GM12878 (cell line): ENCODE measurements around the gene ERVMER34-1. TPM values are rescaled to one million over a fixed set of nuclear protein-coding genes. Genes with fewer than 3 reads are reported as not detected.

Experiments
- ATAC-seq: fragments of 200-7000 bp; cut with Tn5 transposase; 3 replicates; pipeline ENCODE4 v1.9.1; 2020; ENCODE audit warnings: mild to moderate bottlenecking, moderate library complexity
- BruUV-seq: library from RNA; stranded (reverse); fragments of 400-500 nt; replicated peaks from 2 replicates; lab custom pipeline; 2021; lab: Mats Ljungman, UMichigan
- CTCF ChIA-PET: fragments of 300-600 bp; sonication (Branson Sonifier 250); formaldehyde crosslinking; extraction: SDS; loops from one replicate; lab custom pipeline; 2021; ENCODE audit warnings: inconsistent platforms; lab: Yijun Ruan, JAX
- POLR2A ChIA-PET: fragments of 350-600 bp; formaldehyde crosslinking; extraction: SDS; loops from one replicate; lab custom pipeline; 2021; ENCODE audit warnings: inconsistent platforms; lab: Charles Lee
- RAD21 ChIA-PET: fragments of 300-600 bp; sonication (Branson Sonifier 250); formaldehyde crosslinking; loops from one replicate; lab custom pipeline; 2023; ENCODE audit warnings: antibody characterized with exemption; ENCODE audit not compliant: unreplicated experiment; lab: Charles Lee
- SMC1A ChIA-PET: fragments of 300-600 bp; sonication (Branson Sonifier 250); formaldehyde crosslinking; loops from one replicate; lab custom pipeline; 2023; ENCODE audit not compliant: unreplicated experiment, uncharacterized antibody; lab: Charles Lee
- DNase-seq: peaks from one replicate; pipeline ENCODE4 v3.0.0-alpha.2; 2011; ENCODE audit warnings: low read depth, low spot score
- FAIRE-seq: peaks from 3 replicates; lab custom pipeline; 2011; peaks lifted over from hg19 to GRCh38; lab: Jason Lieb, UNC
- H2AFZ ChIP-seq: 2 replicates; pipeline ENCODE4 v1.6.0; 2011; ENCODE audit warnings: low read depth, low read length, control low read depth; ENCODE audit not compliant: control insufficient read depth
- H3K27ac ChIP-seq: 2 replicates; pipeline ENCODE4 v1.5.1; 2011; ENCODE audit warnings: control low read depth; ENCODE audit not compliant: control insufficient read depth, insufficient read depth
- H3K27me3 ChIP-seq, 2 experiments: replicated peaks in 1 of 2; 2 replicates each; pipeline versions ENCODE4 v1.6.0 to v1.6.1; 2011; ENCODE audit warnings: low read length in 1 of 2; ENCODE audit not compliant: control insufficient read depth in 2 of 2, insufficient read depth in 2 of 2
- H3K36me3 ChIP-seq, 2 experiments: 2 replicates each; pipeline ENCODE4 v1.5.1; 2011; ENCODE audit warnings: low read length in 1 of 2; ENCODE audit not compliant: control insufficient read depth in 2 of 2, insufficient read depth in 2 of 2
- H3K4me1 ChIP-seq: 2 replicates; pipeline ENCODE4 v1.6.1; 2011; ENCODE audit warnings: mild to moderate bottlenecking, low read length, moderate library complexity, mixed read lengths; ENCODE audit not compliant: control insufficient read depth, insufficient read depth
- H3K4me2 ChIP-seq: 2 replicates; pipeline ENCODE4 v1.6.0; 2011; ENCODE audit warnings: control low read depth; ENCODE audit not compliant: control insufficient read depth, insufficient read depth
- H3K4me3 ChIP-seq: fragments of 200-600 bp; sonication (generic); 2 replicates; pipeline ENCODE4 v1.5.1; 2016
- H3K79me2 ChIP-seq: 2 replicates; pipeline ENCODE4 v1.6.0; 2011; ENCODE audit warnings: low read length; ENCODE audit not compliant: control insufficient read depth, insufficient read depth
- H3K9ac ChIP-seq: 2 replicates; pipeline ENCODE4 v1.8.0; 2011; ENCODE audit warnings: low read length, control low read depth, mixed read lengths; ENCODE audit not compliant: control insufficient read depth, insufficient read depth
- H3K9me3 ChIP-seq: replicated peaks from 3 replicates; pipeline ENCODE4 v1.5.1; 2011; ENCODE audit warnings: mild to moderate bottlenecking, low read length; ENCODE audit not compliant: control insufficient read depth, insufficient read depth
- H4K20me1 ChIP-seq: 2 replicates; pipeline ENCODE4 v1.6.0; 2011; ENCODE audit not compliant: control insufficient read depth, insufficient read depth
- DPF2 ChIP-seq: fragments of 450-650 bp; IDR thresholded peaks from 2 replicates; pipeline ENCODE4 v1.6.1; 2017; ENCODE audit warnings: mild to moderate bottlenecking
- ZNF274 ChIP-seq: IDR thresholded peaks from one replicate; pipeline ENCODE4 v1.8.0; 2011; ENCODE audit not compliant: insufficient read length, insufficient read depth
- WGBS: methylation state at CpG from one replicate; pipeline ENCODE4 v1.1.6; 2016; ENCODE audit warnings: low lambda C conversion rate; ENCODE audit not compliant: insufficient replicate concordance, insufficient coverage; ENCODE audit errors: missing lambda C conversion rate; 5-methylcytosine and 5-hydroxymethylcytosine counted together
- in situ Hi-C: fragments of 300-500 bp; cut with MboI; formaldehyde crosslinking; loops from 9 replicates; pipeline ENCODE4 v1.14.3; 2018; ENCODE audit warnings: mixed read lengths
- intact Hi-C: fragments of 100-400 bp; cut with micrococcal nuclease; formaldehyde crosslinking; loops from one replicate; pipeline ENCODE4 v1.14.2; 2022; ENCODE audit not compliant: unreplicated experiment
- polyA plus RNA-seq, 11 experiments: library from polyadenylated mRNA; depleted of rRNA in 4 of 11; unstranded in 6 of 11; stranded (reverse) in 5 of 11; fragments of >200 nt; fragmentation: Nextera tagmentation in 4 of 11; fragmentation: Illumina TruSeq in 1 of 11; extraction: Ambion mirVana in 4 of 11; extraction: Trizol in 1 of 11; gene quantifications; 1 replicate in 1 of 11; 2 replicates in 10 of 11; pipeline versions ENCODE4 v1.2.1 to v1.2.3, GENCODE V29; 2011 to 2016; ENCODE audit warnings: inconsistent platforms in 2 of 11, missing spikeins in 2 of 11, low read depth in 1 of 11
- total RNA-seq, 4 experiments: library from RNA; depleted of rRNA in 3 of 4; stranded (reverse); fragments of >200 nt in 3 of 4; fragmentation: Illumina TruSeq in 1 of 4; extraction: Trizol in 1 of 4; gene quantifications; 2 replicates each; pipeline versions ENCODE4 v1.2.1 to v1.2.3, GENCODE V29; 2013 to 2021
- TF ChIP-seq, protein P1 (sequence below): fragments of 450-650 bp; conservative IDR thresholded peaks from 2 replicates; pipeline ENCODE4 v1.6.1; 2017; ENCODE audit warnings: mild to moderate bottlenecking, moderate library complexity
- TF ChIP-seq, protein P2 (sequence below): IDR thresholded peaks from 2 replicates; pipeline ENCODE4 v1.6.1; 2011; ENCODE audit warnings: borderline replicate concordance, low read depth, mild to moderate bottlenecking, moderate library complexity, low read length; ENCODE audit not compliant: insufficient read depth, poor library complexity, severe bottlenecking

ERVMER34-1 gene
- total and polyA plus RNA-seq, 10 of the 15 experiments (the other 5 are each of a cell fraction or from before 2014, with no cell fraction given) = not detected

DNA sequence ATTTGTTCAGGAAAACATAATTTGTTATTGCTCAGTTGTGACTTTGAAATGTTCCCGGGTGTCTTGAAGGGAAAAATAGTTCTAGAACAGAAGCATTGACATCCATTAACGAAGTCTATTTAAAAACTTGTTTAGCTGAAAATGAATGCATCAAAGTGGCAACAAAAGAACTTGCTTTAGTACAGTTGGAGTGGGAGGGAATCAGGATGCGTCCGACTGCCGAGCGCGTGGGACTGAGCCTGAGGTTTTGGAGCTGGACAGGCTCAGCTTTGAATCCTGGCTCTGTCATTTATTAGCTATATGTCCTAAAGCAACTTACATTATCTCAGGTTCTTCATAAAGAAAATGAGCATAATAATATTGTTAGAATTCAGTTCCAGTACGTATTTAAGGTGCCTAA, 9.0 kb upstream of the ERVMER34-1 start:
- Histone ChIP-seq H2AFZ (no peak overlapping the region), H3K36me3 (no peaks in the 10 kb centered on the region), H3K4me2 (no peak overlapping the region), H3K4me3 (no peak overlapping the region), H3K79me2 (no peaks in the 10 kb centered on the region), H4K20me1 (no peaks in the 10 kb centered on the region), H3K4me1 (no peaks in the 10 kb centered on the region), H3K9ac (no peak overlapping the region), H3K27me3 (no peaks in the 10 kb centered on the region), H3K27ac (no peak overlapping the region), H3K9me3 (no peaks in the 10 kb centered on the region)
- DNase-seq = no peak
- ChIA-PET CTCF (no interaction called here), POLR2A (no interaction called here), RAD21 (no interaction called here), SMC1A (interaction anchor here (1.1 kb wide), 2 partner anchors 13 to 19 kb away, joined by 3 read pairs; no protein-coding TSS in a partner anchor)
- no TSS peak for BruUV-seq
- FAIRE-seq = no peak
- ATAC-seq = no peak
- no peak for TF ChIP-seq DPF2
- TF ChIP-seq ZNF274 = no peak
- TF ChIP-seq, protein P1, sequence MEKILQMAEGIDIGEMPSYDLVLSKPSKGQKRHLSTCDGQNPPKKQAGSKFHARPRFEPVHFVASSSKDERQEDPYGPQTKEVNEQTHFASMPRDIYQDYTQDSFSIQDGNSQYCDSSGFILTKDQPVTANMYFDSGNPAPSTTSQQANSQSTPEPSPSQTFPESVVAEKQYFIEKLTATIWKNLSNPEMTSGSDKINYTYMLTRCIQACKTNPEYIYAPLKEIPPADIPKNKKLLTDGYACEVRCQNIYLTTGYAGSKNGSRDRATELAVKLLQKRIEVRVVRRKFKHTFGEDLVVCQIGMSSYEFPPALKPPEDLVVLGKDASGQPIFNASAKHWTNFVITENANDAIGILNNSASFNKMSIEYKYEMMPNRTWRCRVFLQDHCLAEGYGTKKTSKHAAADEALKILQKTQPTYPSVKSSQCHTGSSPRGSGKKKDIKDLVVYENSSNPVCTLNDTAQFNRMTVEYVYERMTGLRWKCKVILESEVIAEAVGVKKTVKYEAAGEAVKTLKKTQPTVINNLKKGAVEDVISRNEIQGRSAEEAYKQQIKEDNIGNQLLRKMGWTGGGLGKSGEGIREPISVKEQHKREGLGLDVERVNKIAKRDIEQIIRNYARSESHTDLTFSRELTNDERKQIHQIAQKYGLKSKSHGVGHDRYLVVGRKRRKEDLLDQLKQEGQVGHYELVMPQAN = no peak
- TF ChIP-seq, protein P2, sequence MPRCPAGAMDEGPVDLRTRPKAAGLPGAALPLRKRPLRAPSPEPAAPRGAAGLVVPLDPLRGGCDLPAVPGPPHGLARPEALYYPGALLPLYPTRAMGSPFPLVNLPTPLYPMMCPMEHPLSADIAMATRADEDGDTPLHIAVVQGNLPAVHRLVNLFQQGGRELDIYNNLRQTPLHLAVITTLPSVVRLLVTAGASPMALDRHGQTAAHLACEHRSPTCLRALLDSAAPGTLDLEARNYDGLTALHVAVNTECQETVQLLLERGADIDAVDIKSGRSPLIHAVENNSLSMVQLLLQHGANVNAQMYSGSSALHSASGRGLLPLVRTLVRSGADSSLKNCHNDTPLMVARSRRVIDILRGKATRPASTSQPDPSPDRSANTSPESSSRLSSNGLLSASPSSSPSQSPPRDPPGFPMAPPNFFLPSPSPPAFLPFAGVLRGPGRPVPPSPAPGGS = no peak
- intact Hi-C loops (no loop called here), in situ Hi-C loops (no loop called here)
- 66% methylated on average over 8 of the region's 8 CpGs for WGBS
